Spleen (tissue), 7 donors: ENCODE results near the gene URB1.

Source experiments
- POLR2A ChIP-seq, 3 donors: fragments of 450-650 bp; IDR thresholded peaks; one replicate each; pipeline ENCODE4 v1.5.1; 2017; ENCODE audit warnings: antibody characterized with exemption in 3 of 3, mild to moderate bottlenecking in 1 of 3
- POLR2AphosphoS5 ChIP-seq, 3 donors: sonication (generic); formaldehyde crosslinking; IDR thresholded peaks; one replicate each; pipeline ENCODE4 v1.5.1; 2017; ENCODE audit warnings: antibody characterized with exemption in 3 of 3
- TF ChIP-seq, protein P1 (sequence below), 11 experiments: fragments of 200-600 bp in 7 of 11; fragments of 450-650 bp in 4 of 11; sonication (generic) in 4 of 11; IDR thresholded peaks in 8 of 11; conservative IDR thresholded peaks in 3 of 11; 1 replicate in 7 of 11; 2 replicates in 4 of 11; pipeline versions ENCODE4 v1.4.0 to v1.8.0; 2016 to 2021; ENCODE audit warnings: antibody characterized with exemption in 11 of 11, inconsistent platforms in 4 of 11, mild to moderate bottlenecking in 1 of 11
- donor health status: DM: no; HTN: no; CAD: no; lungs with moderate emphysema.
- donor health status: DM: no; HTN: no; CAD: no.
- donor health status: DM: no; HTN: no; CAD: no.

DNA sequence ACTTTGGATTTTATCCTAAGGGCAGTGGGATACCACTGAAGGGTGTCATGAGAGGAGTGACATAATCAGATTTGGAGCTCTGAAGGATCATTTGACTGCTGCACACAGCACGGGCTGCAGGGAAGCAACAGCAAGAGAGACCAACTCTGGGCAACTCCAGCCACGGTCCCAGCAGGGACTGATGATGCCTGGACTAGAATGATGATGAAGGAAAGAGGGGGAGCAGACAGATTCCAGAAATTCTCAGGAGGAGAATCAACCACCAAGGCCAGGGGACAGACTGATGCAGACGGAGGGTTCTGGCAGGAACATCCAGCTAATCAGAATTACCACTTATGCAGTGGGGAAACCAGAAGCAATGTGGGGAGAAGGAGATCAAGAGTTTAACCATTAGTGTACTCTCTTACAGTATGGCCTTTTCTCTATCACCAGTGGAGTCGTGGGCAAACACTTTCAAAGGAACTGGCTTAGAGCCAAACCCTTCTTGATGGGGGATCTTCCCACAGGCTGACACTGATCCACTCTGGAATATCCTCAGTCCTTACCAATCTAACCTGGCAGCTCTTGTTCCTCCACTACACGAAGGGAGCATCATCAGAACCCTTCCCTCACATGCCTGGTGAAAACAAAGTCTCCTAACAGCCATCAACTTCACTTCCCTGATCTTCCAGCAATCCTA lies 3.3 kb downstream of the URB1 start:
- TF ChIP-seq, protein P1, sequence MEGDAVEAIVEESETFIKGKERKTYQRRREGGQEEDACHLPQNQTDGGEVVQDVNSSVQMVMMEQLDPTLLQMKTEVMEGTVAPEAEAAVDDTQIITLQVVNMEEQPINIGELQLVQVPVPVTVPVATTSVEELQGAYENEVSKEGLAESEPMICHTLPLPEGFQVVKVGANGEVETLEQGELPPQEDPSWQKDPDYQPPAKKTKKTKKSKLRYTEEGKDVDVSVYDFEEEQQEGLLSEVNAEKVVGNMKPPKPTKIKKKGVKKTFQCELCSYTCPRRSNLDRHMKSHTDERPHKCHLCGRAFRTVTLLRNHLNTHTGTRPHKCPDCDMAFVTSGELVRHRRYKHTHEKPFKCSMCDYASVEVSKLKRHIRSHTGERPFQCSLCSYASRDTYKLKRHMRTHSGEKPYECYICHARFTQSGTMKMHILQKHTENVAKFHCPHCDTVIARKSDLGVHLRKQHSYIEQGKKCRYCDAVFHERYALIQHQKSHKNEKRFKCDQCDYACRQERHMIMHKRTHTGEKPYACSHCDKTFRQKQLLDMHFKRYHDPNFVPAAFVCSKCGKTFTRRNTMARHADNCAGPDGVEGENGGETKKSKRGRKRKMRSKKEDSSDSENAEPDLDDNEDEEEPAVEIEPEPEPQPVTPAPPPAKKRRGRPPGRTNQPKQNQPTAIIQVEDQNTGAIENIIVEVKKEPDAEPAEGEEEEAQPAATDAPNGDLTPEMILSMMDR (IDR thresholded peaks at IDR 0.05 in 8 of 11, conservative IDR thresholded peaks at IDR 0.05 in 3 of 11) = no peak
- TF ChIP-seq POLR2A (IDR thresholded peaks at IDR 0.05) (no peak), POLR2AphosphoS5 (IDR thresholded peaks at IDR 0.05) (no peak)
